HepG2 (cell line): ENCODE measurements around the gene MCRIP2. TPM values are rescaled to one million over a fixed set of nuclear protein-coding genes. Genes with fewer than 3 reads are reported as not detected.
A peak's percentile ranks its signal among the peaks of the same experiment; 100 is the strongest.

ENCODE experiments used
- CREB1 ChIP-seq, 2 experiments: fragments of 450-650 bp in 1 of 2; IDR thresholded peaks; 2 replicates each; pipeline ENCODE4 v1.6.1; 2016 to 2017; ENCODE audit warnings: control low read depth in 1 of 2, mild to moderate bottlenecking in 1 of 2, missing compliant biosample characterization in 1 of 2, missing genetic modification characterization in 1 of 2
- ETV5 ChIP-seq: IDR thresholded peaks from 2 replicates; pipeline ENCODE4 v1.6.1; 2018; ENCODE audit warnings: missing biosample characterization, missing genetic modification reagents, inconsistent platforms, borderline replicate concordance
- FOSL1 ChIP-seq: sonication (generic); formaldehyde crosslinking; IDR thresholded peaks from 2 replicates; pipeline ENCODE4 v1.9.0; 2021; ENCODE audit warnings: missing genetic modification reagents, borderline replicate concordance
- HMG20A ChIP-seq: IDR thresholded peaks from 2 replicates; pipeline ENCODE4 v1.6.1; 2016; ENCODE audit warnings: borderline replicate concordance
- HNF4A ChIP-seq: sonication (generic); formaldehyde crosslinking; IDR thresholded peaks from 2 replicates; pipeline ENCODE4 v1.4.0; 2020; ENCODE audit warnings: missing genetic modification reagents
- HOXD1 ChIP-seq: sonication (generic); formaldehyde crosslinking; IDR thresholded peaks from 2 replicates; pipeline ENCODE4 v1.5.0; 2020; ENCODE audit warnings: missing genetic modification reagents
- JUN ChIP-seq: sonication (generic); formaldehyde crosslinking; IDR thresholded peaks from 2 replicates; pipeline ENCODE4 v1.4.0; 2020; ENCODE audit warnings: mild to moderate bottlenecking, missing genetic modification reagents
- KDM1A ChIP-seq: IDR thresholded peaks from 2 replicates; pipeline ENCODE4 v1.6.1; 2016; ENCODE audit warnings: missing compliant biosample characterization
- KDM4B ChIP-seq: sonication (generic); formaldehyde crosslinking; IDR thresholded peaks from 2 replicates; pipeline ENCODE4 v1.4.0; 2020; ENCODE audit warnings: missing genetic modification reagents
- PITX1 ChIP-seq: sonication (generic); formaldehyde crosslinking; IDR thresholded peaks from 2 replicates; pipeline ENCODE4 v1.5.1; 2020; ENCODE audit warnings: mild to moderate bottlenecking, missing genetic modification reagents
- RFX3 ChIP-seq: IDR thresholded peaks from 2 replicates; pipeline ENCODE4 v1.6.1; 2016; ENCODE audit warnings: missing biosample characterization, missing genetic modification reagents
- SUZ12 ChIP-seq: fragments of 150-350 bp; IDR thresholded peaks from 2 replicates; pipeline ENCODE4 v1.6.1; 2014; ENCODE audit warnings: low read depth, low read length
- TOPORS ChIP-seq: sonication (generic); formaldehyde crosslinking; IDR thresholded peaks from 2 replicates; pipeline ENCODE4 v1.8.0; 2023; ENCODE audit warnings: mild to moderate bottlenecking, missing genetic modification reagents
- XRCC5 ChIP-seq: fragments of 200-400 bp; formaldehyde crosslinking; optimal IDR thresholded peaks from 2 replicates; pipeline ENCODE3; 2017; ENCODE audit warnings: mild to moderate bottlenecking, low read length
- ZBTB21 ChIP-seq: sonication (generic); formaldehyde crosslinking; IDR thresholded peaks from 2 replicates; pipeline ENCODE4 v1.4.0; 2020; ENCODE audit warnings: missing genetic modification reagents
- ZBTB3 ChIP-seq: sonication (generic); formaldehyde crosslinking; IDR thresholded peaks from 2 replicates; pipeline ENCODE4 v1.4.0; 2020; ENCODE audit warnings: low read depth, mild to moderate bottlenecking, moderate library complexity, missing genetic modification reagents, borderline replicate concordance
- ZFP36L1 ChIP-seq: sonication (generic); formaldehyde crosslinking; IDR thresholded peaks from 2 replicates; pipeline ENCODE4 v1.8.0; 2022; ENCODE audit warnings: mild to moderate bottlenecking, missing genetic modification reagents, moderate library complexity
- ZNF143 ChIP-seq: sonication (generic); formaldehyde crosslinking; IDR thresholded peaks from 2 replicates; pipeline ENCODE4 v1.4.0; 2020; ENCODE audit warnings: missing genetic modification reagents
- ZNF460 ChIP-seq: sonication (generic); formaldehyde crosslinking; IDR thresholded peaks from 2 replicates; pipeline ENCODE4 v1.5.1; 2020; ENCODE audit warnings: missing genetic modification reagents, mild to moderate bottlenecking, borderline replicate concordance
- ZNF570 ChIP-seq: sonication (generic); formaldehyde crosslinking; IDR thresholded peaks from 2 replicates; pipeline ENCODE4 v1.4.0; 2020; ENCODE audit warnings: mild to moderate bottlenecking, missing genetic modification reagents, borderline replicate concordance
- ZNF850 ChIP-seq: sonication (generic); formaldehyde crosslinking; conservative IDR thresholded peaks from 2 replicates; pipeline ENCODE4 v1.9.0; 2021; ENCODE audit warnings: mild to moderate bottlenecking, missing genetic modification reagents
- polyA plus RNA-seq, 8 experiments: library from polyadenylated mRNA; depleted of rRNA in 3 of 8; stranded (reverse) in 7 of 8; unstranded in 1 of 8; fragments of >200 nt; fragmentation: Illumina TruSeq in 4 of 8; extraction: Trizol in 4 of 8; gene quantifications; 2 replicates each; pipeline versions ENCODE4 v1.2.1 to v1.2.3, GENCODE V29; 2011 to 2016; ENCODE audit warnings: low read depth in 4 of 8, missing spikeins in 1 of 8, mixed read lengths in 1 of 8; ENCODE audit not compliant: insufficient read depth in 1 of 8
- total RNA-seq, 5 experiments: library from RNA; depleted of rRNA; stranded (reverse); fragments of >200 nt; fragmentation: Illumina TruSeq; extraction: Trizol; gene quantifications; 2 replicates each; pipeline ENCODE4 v1.2.3, GENCODE V29; 2016; ENCODE audit warnings: low read depth in 1 of 5
- TF ChIP-seq, protein P1 (sequence below): IDR thresholded peaks from 2 replicates; pipeline ENCODE4 v1.6.1; 2016; ENCODE audit warnings: missing compliant biosample characterization, missing genetic modification reagents, borderline replicate concordance
- TF ChIP-seq, protein P2 (sequence below), 2 experiments: sonication (generic) in 1 of 2; formaldehyde crosslinking in 1 of 2; IDR thresholded peaks; 2 replicates each; pipeline versions ENCODE4 v1.4.0 to v1.6.1; 2016 to 2020; ENCODE audit warnings: borderline replicate concordance in 1 of 2, low read depth in 1 of 2, mild to moderate bottlenecking in 1 of 2, missing genetic modification reagents in 1 of 2
- TF ChIP-seq, protein P3 (sequence below): conservative IDR thresholded peaks from 2 replicates; pipeline ENCODE4 v1.6.1; 2018; ENCODE audit warnings: missing genetic modification reagents

Gene MCRIP2
- total and polyA plus RNA-seq, 2 of the 13 experiments (the other 11 are each of a cell fraction or from before 2014, with no cell fraction given) = 39.6 to 76.7 TPM

DNA sequence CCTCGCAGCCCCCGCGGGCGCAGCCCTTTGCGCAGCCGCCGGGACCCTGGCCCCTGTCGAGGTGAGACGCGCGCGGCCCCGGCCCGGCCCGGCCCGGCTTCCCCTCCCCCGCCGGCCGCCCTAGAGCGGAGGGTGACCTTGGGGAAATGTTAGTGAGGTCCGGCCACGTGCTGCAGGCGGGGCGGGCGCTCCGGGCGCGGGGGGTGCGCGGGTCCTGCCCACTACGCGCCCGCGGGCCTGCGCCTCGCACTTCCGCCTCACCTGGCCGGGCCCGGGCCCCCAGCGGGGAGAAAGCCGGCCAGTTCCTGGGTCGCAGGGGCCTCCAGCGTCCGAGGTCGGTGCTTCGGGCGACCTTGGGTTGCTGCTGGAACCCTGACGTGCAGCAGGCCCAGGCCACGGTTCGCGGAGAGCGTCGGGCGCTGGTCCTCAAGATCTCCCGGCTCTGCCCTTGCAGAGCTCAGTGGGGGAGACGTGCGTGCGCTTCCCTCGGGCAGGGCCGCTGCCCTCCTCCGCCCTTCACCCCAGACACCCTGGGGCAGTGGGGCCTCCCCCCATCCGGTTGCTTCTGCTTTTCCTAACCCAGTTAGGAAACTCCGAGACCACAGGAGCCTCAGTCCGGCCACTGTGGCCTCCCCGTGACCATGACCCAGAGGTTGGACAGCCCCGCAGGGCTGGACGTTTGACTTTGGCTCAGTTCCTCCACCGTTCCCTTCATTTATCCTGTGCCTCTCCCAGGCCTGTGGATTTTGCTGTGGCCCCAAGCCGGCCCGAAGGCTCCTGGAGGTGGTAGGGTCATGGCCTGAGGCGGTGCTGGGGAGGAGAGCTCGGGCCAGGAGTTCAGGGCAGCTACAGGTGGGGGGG lies 791 bp downstream of the MCRIP2 start (continued):
- TF ChIP-seq, protein P1, sequence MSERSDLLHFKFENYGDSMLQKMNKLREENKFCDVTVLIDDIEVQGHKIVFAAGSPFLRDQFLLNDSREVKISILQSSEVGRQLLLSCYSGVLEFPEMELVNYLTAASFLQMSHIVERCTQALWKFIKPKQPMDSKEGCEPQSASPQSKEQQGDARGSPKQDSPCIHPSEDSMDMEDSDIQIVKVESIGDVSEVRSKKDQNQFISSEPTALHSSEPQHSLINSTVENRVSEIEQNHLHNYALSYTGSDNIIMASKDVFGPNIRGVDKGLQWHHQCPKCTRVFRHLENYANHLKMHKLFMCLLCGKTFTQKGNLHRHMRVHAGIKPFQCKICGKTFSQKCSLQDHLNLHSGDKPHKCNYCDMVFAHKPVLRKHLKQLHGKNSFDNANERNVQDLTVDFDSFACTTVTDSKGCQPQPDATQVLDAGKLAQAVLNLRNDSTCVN = no peak
- TF ChIP-seq CREB1 (IDR thresholded peaks at IDR 0.05) (no peak), CREB1 (CRISPR knock-in tag; IDR thresholded peaks at IDR 0.05) (no peak), ZBTB3 (0 out of 2 replicates have a peak, but pooled peaks have one; percentile 48), KDM1A (no peak; the same call in 1 of the 2 replicates), ZNF570 (CRISPR knock-in tag) (no peak), KDM4B (CRISPR knock-in tag) (no peak), ZNF850 (no peak), ZBTB21 (CRISPR knock-in tag) (no peak), PITX1 (CRISPR knock-in tag) (peak; percentile 59), TOPORS (CRISPR knock-in tag) (peak; percentile 82; the same call in 1 of the 2 replicates), HMG20A (CRISPR knock-in tag) (no peak), HNF4A (CRISPR knock-in tag) (no peak), XRCC5 (no peak), JUN (CRISPR knock-in tag) (peak; percentile 61; the same call in 1 of the 2 replicates), FOSL1 (CRISPR knock-in tag) (no peak), ETV5 (peak; percentile 66), HOXD1 (CRISPR knock-in tag) (no peak), ZNF143 (CRISPR knock-in tag) (0 out of 2 replicates have a peak, but pooled peaks have one; percentile 13), SUZ12 (no peak), ZFP36L1 (CRISPR knock-in tag) (no peak), ZNF460 (no peak), RFX3 (CRISPR knock-in tag) (no peak)
- TF ChIP-seq, protein P2, sequence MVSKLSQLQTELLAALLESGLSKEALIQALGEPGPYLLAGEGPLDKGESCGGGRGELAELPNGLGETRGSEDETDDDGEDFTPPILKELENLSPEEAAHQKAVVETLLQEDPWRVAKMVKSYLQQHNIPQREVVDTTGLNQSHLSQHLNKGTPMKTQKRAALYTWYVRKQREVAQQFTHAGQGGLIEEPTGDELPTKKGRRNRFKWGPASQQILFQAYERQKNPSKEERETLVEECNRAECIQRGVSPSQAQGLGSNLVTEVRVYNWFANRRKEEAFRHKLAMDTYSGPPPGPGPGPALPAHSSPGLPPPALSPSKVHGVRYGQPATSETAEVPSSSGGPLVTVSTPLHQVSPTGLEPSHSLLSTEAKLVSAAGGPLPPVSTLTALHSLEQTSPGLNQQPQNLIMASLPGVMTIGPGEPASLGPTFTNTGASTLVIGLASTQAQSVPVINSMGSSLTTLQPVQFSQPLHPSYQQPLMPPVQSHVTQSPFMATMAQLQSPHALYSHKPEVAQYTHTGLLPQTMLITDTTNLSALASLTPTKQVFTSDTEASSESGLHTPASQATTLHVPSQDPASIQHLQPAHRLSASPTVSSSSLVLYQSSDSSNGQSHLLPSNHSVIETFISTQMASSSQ (IDR thresholded peaks at IDR 0.05; ENCODE audit: low read depth) = no peak
- TF ChIP-seq, protein P2 (CRISPR knock-in tag; IDR thresholded peaks at IDR 0.05; ENCODE audit: borderline replicate concordance) = no peak
- TF ChIP-seq, protein P3, sequence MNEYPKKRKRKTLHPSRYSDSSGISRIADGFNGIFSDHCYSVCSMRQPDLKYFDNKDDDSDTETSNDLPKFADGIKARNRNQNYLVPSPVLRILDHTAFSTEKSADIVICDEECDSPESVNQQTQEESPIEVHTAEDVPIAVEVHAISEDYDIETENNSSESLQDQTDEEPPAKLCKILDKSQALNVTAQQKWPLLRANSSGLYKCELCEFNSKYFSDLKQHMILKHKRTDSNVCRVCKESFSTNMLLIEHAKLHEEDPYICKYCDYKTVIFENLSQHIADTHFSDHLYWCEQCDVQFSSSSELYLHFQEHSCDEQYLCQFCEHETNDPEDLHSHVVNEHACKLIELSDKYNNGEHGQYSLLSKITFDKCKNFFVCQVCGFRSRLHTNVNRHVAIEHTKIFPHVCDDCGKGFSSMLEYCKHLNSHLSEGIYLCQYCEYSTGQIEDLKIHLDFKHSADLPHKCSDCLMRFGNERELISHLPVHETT (CRISPR knock-in tag) = peak; percentile 36; the same call in 1 of the 2 replicates
